H1 (cell line): ENCODE measurements around the gene ADM. TPM values are rescaled to one million over a fixed set of nuclear protein-coding genes. Genes with fewer than 3 reads are reported as not detected.

Experiments used
- RAD21 ChIP-seq, 2 experiments: IDR thresholded peaks in 1 of 2; conservative IDR thresholded peaks in 1 of 2; 2 replicates each; pipeline ENCODE4 v1.6.1; 2011; ENCODE audit warnings: low read depth in 2 of 2, low read length in 2 of 2, improper control_type of control experiment in 1 of 2, inconsistent platforms in 1 of 2, mild to moderate bottlenecking in 1 of 2, moderate library complexity in 1 of 2
- YY1 ChIP-seq: IDR thresholded peaks from 2 replicates; pipeline ENCODE4 v1.6.1; 2011; ENCODE audit warnings: low read depth, mild to moderate bottlenecking, low read length
- polyA plus RNA-seq, 7 experiments: library from polyadenylated mRNA; depleted of rRNA in 3 of 7; stranded (reverse) in 5 of 7; unstranded in 2 of 7; fragments of >200 nt in 5 of 7; fragments of 200-250 nt in 2 of 7; gene quantifications; 1 replicate in 5 of 7; 2 replicates in 1 of 7; 4 replicates in 1 of 7; pipeline versions ENCODE4 v1.2.1 to v1.2.3, GENCODE V29; 2011 to 2013; ENCODE audit warnings: missing spikeins in 2 of 7, mixed read lengths in 2 of 7
- total RNA-seq: library from RNA; stranded (reverse); fragmentation: NEBNext Ultra II Directional; extraction: Animal tissue kit (Norgen Biotek cat#: 25700); gene quantifications from 2 replicates; pipeline ENCODE4 v1.2.1, GENCODE V29; 2021
- TF ChIP-seq, protein P1 (sequence below): IDR thresholded peaks from 2 replicates; pipeline ENCODE4 v1.6.1; 2012; ENCODE audit warnings: inconsistent platforms

The ADM gene
- total and polyA plus RNA-seq, 2 of the 8 experiments (the other 6 are each of a cell fraction or from before 2014, with no cell fraction given) = 94.1 to 95.6 TPM

DNA sequence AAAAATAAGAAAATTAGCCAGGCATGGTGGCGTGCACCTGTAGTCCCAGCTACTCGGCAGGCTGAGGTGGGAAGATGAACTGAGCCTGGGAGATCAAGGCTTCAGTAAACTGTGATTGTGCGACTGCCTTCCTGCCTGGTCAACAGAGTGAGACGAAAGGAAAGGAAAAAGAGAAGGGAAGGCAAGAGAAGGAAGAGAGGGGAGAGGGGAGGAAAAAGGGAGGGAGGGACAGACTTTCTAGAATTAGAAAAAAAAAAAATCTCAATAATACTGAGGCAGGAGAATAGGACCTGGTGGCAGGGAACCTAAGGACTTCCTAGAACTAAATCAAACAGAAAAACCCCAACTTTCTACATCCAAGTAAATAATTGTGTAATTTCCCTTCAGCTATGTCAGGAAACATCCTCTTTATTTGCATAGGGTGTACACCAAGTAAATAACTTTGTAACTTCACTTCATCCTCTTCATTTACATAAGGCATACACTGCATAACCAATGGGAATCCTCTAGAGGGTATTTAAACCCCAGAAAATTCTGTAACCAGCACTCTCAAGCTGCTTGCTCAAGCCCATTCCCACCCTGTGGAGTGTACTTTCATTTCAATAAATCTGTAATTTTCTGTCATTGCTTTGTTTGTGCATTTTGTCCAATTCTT, 19.6 kb upstream of the ADM start (continued):
- TF ChIP-seq, protein P1, sequence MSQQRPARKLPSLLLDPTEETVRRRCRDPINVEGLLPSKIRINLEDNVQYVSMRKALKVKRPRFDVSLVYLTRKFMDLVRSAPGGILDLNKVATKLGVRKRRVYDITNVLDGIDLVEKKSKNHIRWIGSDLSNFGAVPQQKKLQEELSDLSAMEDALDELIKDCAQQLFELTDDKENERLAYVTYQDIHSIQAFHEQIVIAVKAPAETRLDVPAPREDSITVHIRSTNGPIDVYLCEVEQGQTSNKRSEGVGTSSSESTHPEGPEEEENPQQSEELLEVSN = no peak
- TF ChIP-seq RAD21 (IDR thresholded peaks at IDR 0.05 in 1 of 2, conservative IDR thresholded peaks at IDR 0.05 in 1 of 2; ENCODE audit: low read depth in 2 of 2, low read length in 2 of 2) = no peak
- no peak for TF ChIP-seq YY1
